GM23338 (cell line): ENCODE data around the gene NRXN2. TPM values are rescaled to one million over a fixed set of nuclear protein-coding genes. Genes with fewer than 3 reads are reported as not detected.

Experiments
- EZH2 ChIP-seq: fragments of 200-600 bp; sonication (generic); IDR thresholded peaks from one replicate; pipeline ENCODE4 v1.8.0; 2017; ENCODE audit warnings: antibody characterized with exemption, mild to moderate bottlenecking, low read depth; ENCODE audit not compliant: unreplicated experiment
- EZH2phosphoT487 ChIP-seq: fragments of 200-600 bp; sonication (generic); IDR thresholded peaks from one replicate; pipeline ENCODE4 v1.8.1; 2018; ENCODE audit warnings: antibody characterized with exemption; ENCODE audit not compliant: unreplicated experiment
- JUNB ChIP-seq: IDR thresholded peaks from one replicate; pipeline ENCODE4 v1.6.1; 2016; ENCODE audit warnings: antibody characterized with exemption; ENCODE audit not compliant: unreplicated experiment
- POLR2AphosphoS5 ChIP-seq: IDR thresholded peaks from 2 replicates; pipeline ENCODE4 v1.6.1; 2016; ENCODE audit warnings: antibody characterized with exemption, low read depth
- ZNF114 ChIP-seq: fragments of 250-450 bp; sonication (Bioruptor Pico); IDR thresholded peaks from 2 replicates; pipeline ENCODE4 v1.5.0; 2020; ENCODE audit warnings: mild to moderate bottlenecking, moderate library complexity
- polyA plus RNA-seq: library from polyadenylated mRNA; unstranded; fragments of >200 nt; fragmentation: Nextera tagmentation; extraction: Ambion mirVana; gene quantifications from 2 replicates; pipeline ENCODE4 v1.2.1, GENCODE V29; 2016
- total RNA-seq: library from RNA; depleted of rRNA; stranded (reverse); fragments of >200 nt; shearing (Covaris generic); gene quantifications from 2 replicates; pipeline ENCODE4 v1.2.3, GENCODE V29; 2014
- TF ChIP-seq, protein P1 (sequence below): fragments of 250-450 bp; sonication (Bioruptor Pico); IDR thresholded peaks from 2 replicates; pipeline ENCODE4 v1.5.0; 2020; ENCODE audit warnings: mild to moderate bottlenecking, moderate library complexity
- TF ChIP-seq, protein P2 (sequence below): IDR thresholded peaks from one replicate; pipeline ENCODE4 v1.6.1; 2018; ENCODE audit warnings: antibody characterized with exemption; ENCODE audit not compliant: unreplicated experiment

Gene NRXN2
- total and polyA plus RNA-seq, 2 experiments from 2014 or later, result 3.4 to 17.0 TPM

DNA sequence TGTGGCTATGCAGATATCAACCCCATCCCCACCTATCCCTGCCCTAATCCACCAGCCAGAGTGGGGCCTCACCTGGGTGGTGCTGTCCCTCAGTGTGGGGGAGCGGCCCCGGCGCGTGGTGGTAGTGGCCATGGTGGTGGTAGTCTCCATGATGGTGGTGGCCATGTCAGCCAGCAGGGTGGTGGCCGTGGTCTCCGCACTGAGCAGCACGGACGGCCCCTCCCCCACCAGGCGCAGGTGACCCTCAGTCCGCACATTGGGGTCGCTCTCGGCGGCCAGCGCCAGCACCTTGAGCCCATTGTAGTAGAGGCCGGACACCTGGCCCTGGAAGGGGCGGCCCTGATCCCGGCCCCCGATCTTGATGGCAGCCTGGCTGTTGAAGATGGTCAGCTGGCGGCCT lies 100.3 kb downstream of the NRXN2 start (continued):
- TF ChIP-seq, protein P1, sequence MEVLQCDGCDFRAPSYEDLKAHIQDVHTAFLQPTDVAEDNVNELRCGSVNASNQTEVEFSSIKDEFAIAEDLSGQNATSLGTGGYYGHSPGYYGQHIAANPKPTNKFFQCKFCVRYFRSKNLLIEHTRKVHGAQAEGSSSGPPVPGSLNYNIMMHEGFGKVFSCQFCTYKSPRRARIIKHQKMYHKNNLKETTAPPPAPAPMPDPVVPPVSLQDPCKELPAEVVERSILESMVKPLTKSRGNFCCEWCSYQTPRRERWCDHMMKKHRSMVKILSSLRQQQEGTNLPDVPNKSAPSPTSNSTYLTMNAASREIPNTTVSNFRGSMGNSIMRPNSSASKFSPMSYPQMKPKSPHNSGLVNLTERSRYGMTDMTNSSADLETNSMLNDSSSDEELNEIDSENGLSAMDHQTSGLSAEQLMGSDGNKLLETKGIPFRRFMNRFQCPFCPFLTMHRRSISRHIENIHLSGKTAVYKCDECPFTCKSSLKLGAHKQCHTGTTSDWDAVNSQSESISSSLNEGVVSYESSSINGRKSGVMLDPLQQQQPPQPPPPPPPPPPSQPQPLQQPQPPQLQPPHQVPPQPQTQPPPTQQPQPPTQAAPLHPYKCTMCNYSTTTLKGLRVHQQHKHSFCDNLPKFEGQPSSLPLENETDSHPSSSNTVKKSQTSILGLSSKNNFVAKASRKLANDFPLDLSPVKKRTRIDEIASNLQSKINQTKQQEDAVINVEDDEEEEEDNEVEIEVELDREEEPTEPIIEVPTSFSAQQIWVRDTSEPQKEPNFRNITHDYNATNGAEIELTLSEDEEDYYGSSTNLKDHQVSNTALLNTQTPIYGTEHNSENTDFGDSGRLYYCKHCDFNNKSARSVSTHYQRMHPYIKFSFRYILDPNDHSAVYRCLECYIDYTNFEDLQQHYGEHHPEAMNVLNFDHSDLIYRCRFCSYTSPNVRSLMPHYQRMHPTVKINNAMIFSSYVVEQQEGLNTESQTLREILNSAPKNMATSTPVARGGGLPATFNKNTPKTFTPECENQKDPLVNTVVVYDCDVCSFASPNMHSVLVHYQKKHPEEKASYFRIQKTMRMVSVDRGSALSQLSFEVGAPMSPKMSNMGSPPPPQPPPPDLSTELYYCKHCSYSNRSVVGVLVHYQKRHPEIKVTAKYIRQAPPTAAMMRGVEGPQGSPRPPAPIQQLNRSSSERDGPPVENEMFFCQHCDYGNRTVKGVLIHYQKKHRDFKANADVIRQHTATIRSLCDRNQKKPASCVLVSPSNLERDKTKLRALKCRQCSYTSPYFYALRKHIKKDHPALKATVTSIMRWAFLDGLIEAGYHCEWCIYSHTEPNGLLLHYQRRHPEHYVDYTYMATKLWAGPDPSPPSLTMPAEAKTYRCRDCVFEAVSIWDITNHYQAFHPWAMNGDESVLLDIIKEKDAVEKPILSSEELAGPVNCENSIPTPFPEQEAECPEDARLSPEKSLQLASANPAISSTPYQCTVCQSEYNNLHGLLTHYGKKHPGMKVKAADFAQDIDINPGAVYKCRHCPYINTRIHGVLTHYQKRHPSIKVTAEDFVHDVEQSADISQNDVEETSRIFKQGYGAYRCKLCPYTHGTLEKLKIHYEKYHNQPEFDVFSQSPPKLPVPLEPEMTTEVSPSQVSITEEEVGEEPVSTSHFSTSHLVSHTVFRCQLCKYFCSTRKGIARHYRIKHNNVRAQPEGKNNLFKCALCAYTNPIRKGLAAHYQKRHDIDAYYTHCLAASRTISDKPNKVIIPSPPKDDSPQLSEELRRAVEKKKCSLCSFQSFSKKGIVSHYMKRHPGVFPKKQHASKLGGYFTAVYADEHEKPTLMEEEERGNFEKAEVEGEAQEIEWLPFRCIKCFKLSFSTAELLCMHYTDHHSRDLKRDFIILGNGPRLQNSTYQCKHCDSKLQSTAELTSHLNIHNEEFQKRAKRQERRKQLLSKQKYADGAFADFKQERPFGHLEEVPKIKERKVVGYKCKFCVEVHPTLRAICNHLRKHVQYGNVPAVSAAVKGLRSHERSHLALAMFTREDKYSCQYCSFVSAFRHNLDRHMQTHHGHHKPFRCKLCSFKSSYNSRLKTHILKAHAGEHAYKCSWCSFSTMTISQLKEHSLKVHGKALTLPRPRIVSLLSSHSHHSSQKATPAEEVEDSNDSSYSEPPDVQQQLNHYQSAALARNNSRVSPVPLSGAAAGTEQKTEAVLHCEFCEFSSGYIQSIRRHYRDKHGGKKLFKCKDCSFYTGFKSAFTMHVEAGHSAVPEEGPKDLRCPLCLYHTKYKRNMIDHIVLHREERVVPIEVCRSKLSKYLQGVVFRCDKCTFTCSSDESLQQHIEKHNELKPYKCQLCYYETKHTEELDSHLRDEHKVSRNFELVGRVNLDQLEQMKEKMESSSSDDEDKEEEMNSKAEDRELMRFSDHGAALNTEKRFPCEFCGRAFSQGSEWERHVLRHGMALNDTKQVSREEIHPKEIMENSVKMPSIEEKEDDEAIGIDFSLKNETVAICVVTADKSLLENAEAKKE (CRISPR knock-in tag), result no peak
- no peak for TF ChIP-seq POLR2AphosphoS5
- no peak for TF ChIP-seq EZH2phosphoT487
- TF ChIP-seq, protein P2, sequence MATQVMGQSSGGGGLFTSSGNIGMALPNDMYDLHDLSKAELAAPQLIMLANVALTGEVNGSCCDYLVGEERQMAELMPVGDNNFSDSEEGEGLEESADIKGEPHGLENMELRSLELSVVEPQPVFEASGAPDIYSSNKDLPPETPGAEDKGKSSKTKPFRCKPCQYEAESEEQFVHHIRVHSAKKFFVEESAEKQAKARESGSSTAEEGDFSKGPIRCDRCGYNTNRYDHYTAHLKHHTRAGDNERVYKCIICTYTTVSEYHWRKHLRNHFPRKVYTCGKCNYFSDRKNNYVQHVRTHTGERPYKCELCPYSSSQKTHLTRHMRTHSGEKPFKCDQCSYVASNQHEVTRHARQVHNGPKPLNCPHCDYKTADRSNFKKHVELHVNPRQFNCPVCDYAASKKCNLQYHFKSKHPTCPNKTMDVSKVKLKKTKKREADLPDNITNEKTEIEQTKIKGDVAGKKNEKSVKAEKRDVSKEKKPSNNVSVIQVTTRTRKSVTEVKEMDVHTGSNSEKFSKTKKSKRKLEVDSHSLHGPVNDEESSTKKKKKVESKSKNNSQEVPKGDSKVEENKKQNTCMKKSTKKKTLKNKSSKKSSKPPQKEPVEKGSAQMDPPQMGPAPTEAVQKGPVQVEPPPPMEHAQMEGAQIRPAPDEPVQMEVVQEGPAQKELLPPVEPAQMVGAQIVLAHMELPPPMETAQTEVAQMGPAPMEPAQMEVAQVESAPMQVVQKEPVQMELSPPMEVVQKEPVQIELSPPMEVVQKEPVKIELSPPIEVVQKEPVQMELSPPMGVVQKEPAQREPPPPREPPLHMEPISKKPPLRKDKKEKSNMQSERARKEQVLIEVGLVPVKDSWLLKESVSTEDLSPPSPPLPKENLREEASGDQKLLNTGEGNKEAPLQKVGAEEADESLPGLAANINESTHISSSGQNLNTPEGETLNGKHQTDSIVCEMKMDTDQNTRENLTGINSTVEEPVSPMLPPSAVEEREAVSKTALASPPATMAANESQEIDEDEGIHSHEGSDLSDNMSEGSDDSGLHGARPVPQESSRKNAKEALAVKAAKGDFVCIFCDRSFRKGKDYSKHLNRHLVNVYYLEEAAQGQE, result no peak
- TF ChIP-seq JUNB, result no peak
- TF ChIP-seq EZH2, result no peak
- no peak for TF ChIP-seq ZNF114
